GM18868 (cell line): Measurements from ENCODE around the gene BUD23.
"Not testable (repeated sequence)": the region's sequence is repeated elsewhere in the genome, so short reads cannot be mapped to it uniquely, and the experiment has no call there.

Experiments
- ATAC-seq: cut with Tn5 transposase; IDR thresholded peaks from one replicate; pipeline ENCODE4 v1.9.1; 2021; ENCODE audit warnings: mild to moderate bottlenecking, moderate library complexity; ENCODE audit not compliant: unreplicated experiment

Gene BUD23

DNA sequence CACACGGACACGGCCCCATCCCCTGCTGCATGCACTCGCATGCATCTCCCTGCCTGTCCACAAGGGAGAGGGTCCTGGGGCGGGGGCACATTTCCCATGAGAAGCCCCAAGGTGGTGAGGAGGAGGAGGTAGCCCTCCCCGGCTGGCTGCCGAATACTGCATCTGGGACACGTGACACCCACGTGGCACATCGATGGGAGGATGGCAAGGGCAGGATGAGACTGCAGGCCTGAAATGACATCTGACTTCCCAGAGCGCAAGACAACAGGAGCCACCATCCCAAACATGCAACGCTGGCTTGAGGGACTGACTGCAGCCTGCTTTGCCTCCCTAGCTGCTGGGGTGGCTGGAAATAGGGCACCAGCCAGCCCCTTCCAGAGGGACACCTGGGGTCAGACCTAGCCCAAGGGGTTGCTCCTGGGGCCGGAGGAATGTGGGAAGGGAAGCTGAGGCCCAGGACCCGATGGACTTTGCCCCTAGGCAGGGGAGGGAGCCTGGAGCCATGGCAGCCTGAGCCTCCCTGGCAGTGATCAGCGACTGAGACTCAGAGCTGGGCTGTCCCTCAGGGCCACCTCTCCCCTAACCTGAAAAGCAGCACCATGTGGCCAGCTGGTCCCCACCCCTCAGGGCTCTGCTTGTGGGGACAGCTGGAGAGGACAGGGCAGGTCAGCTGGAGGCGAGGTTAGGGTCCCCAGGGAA lies 16.1 kb downstream of the BUD23 start:
- no peak for ATAC-seq

DNA sequence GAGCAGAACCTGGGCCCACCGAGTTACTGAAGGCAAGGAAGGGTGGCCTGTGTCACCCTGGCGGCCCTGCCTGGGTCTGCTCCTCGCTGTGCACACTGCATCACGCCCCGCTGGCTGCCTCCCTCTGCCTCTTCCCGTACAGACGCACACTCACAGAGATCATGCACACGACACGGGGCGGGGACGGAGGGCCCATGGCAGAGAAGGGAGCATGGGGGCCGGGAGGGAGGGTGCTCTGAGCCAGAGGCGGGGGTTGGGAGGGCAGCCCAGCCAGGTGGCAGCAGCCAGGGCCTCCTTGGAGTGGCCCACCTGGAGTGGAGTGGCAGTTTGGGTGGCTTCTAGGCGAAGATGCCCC lies 16.6 kb downstream of the BUD23 start:
- no peak for ATAC-seq

DNA sequence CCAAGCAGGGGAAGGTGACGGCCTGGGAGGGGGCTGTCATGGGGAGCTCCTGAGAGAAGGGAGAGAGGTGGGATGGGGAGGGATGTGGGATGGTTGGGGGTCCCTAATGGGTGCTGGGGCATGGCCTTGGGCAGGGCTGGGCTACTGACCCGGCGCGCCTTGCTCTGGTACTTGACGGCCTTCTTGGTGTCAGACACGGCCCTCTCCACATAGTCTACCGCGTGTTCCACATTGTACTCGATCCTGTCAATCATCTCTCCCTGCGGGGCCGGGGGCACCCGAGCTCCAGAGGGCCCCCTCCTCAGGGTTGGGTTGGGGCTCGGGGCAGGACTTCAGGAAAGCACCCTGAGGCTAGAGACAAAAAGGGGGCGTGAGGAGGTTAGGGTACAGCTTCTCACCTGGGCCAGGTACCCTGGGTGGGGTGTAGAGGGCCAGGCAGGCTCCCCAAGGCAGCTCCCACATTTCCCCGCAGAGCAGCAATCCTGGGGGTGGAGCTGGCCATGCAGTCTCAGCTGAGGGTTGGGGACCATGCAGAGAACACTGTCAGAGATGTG lies 17.3 kb downstream of the BUD23 start:
- ATAC-seq = no peak

DNA sequence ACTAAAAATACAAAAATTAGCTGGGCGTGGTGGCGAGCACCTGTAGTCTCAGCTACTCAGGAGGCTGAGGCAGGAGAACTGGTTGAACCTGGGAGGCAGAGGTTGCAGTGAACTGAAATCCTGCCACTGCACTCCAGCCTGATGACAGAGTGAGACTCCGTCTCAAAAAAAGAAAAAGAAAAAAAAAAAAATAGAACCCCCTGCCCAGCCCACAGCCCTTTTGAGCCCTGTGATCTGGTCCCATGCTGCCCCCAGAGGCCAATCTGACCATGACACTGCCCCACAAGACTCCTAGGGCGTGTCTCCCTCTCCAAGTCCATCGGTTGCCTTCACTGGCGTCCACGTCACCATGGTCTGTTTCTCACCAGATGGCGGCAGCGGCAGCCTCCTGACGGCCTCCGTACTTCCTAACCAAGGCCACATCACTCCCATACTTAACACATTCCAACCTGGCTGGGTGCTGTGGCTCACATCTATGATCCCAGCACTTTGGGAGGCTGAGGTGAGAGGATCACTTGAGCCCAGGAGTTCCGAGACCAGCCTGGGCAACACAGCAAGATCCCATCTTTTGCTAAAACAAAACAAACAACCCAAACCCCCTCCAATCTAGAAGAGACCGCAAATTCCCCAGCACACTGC lies 18.1 kb downstream of the BUD23 start:
- ATAC-seq = no peak

DNA sequence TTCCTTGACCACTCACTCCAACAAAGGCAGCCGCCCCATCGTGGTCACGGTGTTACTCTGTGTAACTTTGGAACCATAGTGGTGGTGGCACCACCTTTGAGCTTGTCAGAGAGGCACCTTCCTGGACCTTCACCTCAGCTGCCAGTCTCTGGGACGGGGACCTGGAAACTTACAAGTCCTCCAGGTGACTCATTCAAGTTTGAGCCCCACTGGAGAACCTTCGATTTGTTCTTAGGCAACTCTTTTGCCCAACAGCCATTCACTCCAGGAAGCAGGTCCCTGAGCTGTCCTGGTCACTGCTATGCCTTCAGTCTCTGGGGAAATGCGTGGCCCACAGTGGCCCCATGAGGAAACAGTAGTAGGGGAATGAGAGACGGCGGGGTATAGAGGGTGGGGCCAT lies 18.8 kb downstream of the BUD23 start:
- no peak for ATAC-seq

DNA sequence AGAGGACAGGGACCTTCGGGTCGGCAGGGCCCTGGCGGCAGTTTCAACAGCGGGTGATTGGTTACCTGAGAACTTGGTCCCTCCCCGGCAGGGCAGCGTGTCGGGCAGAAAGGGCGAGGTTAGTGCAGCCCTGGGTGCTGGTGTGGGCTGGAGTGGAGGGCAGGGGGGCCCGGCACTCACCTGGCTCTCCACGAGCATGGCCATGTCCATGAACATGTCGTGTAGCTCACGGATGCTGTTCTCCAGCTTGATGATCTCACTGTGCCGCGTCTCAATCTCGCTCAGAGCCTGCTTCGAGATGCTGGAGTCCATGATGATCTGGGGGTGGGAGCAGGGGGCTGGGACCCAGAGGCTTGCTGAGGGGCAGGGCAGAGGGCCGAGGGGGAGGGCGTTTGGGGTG lies 19.3 kb downstream of the BUD23 start:
- no peak for ATAC-seq

DNA sequence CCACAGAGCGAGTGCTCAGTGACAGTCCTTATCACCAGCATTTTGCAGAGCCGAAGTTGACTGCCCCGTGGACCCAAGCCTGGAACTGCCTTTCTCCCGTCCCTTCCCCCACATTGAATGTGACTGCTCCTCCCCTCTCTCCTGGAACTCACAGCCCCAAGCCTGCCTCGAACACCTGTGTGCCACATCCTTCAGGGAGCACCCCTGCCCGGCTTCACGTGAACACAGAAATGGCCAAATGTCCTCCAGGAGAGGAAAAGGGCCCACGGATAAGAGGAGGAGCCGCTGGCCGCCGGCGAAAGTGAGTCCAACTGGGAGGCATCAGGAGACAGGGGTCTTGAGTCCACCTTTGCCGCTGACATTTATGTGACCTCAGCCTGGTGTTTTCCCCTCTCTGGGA lies 19.8 kb downstream of the BUD23 start:
- ATAC-seq = no peak

DNA sequence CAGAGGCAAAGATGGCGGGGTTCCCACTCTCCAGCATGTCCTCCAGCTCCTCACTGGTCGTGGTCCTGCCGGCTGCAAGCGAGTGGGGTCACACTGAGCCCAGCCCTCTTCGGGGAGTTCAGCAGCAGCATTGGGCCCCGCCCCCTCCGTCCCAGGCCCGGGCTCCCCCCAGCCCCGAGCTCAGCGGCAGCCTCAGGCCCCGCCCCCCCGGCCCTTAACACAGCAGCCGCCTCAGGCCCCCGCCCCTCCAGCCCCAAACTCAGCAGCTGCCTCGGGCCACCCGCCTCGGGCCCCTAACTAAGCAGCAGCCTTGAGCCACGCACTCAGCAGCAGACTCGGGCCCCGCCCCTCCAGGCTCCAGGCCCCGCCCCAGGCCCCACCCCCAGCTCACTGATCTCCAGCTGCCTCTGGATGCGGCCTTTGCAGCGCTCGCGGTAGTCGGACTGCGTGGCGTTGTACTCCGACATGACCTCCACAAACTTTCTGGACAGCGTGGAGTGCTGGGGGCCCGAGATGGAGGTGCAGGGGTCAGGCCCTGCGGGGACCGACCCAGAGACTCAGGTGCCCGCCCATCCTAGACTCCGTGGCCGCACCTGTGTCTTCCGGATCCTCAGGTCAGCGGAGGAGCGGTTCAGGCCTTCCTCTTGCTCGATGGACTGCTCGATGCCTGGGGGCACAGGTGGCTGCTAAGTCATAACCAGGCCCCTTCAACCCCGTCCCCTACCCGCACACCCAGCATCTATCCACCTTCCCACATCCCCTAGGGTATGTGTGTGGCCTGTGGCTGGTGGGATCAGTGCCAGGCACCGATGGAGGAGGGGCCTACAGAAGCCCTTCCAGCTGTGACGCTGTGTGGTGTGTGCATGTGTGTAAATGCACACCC lies 20.6 kb downstream of the BUD23 start:
- ATAC-seq = no peak

DNA sequence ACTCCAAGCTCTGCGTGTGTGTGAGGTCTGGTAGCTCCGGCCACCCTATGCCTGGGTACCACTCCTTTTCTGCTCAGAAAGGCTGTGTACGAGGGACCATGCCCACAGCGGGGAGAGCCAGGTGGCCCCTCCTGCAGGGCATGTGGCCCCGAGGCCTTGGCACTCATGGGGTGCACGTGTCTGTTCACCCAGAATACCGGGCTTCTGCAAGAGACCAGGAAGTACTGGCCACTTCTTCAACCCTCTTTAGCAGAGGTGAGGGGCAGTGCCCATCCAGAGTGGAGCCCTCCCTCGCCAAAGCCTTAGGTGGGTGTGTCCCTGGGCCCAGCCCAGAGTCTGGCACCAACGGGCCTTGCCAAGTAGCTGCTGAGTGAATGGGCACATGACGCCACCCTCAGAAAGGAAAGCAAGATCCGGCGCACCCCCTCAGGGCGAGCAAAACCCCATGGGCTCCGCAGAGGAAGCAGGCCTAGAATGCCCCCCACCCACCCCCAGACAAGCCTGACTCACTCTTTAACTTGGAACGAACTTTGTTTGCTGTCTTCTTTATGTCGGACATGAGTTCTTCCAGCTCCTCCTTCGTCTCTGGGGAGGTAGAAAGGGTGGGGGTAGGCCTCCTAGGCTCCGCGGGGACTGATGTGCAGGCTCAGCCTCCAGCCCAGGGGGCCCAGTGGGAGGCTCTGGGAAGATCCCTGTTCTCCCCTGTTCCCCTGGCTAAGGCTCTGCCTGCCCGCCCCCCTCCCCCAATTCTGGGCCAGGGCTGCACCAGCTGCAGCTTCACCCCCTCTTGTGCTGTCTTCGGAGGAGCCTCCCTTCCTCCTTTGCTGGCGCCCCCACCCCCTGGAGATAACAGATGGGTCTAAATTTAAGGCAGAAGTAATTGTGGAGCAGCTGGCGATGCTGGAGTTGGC lies 21.5 kb downstream of the BUD23 start:
- ATAC-seq = no peak

DNA sequence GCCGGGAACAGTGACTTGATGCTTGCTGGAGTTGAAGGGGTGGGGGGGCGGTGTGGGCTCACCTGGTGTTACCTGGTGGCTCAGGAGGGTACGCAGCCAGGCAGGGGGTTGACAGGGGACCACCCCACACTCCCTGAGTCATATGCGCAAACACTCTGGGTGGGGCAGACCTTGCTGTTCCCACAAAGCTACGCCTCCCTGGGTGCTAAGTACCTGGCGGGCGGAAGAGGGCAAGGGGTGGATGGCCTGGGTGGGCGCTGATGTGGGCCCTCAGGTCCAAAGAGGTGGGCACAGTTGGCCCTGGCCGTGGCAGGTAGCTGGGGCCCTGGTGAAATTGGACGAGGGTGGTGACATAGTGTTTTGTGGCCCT lies 22.1 kb downstream of the BUD23 start:
- ATAC-seq = no peak

DNA sequence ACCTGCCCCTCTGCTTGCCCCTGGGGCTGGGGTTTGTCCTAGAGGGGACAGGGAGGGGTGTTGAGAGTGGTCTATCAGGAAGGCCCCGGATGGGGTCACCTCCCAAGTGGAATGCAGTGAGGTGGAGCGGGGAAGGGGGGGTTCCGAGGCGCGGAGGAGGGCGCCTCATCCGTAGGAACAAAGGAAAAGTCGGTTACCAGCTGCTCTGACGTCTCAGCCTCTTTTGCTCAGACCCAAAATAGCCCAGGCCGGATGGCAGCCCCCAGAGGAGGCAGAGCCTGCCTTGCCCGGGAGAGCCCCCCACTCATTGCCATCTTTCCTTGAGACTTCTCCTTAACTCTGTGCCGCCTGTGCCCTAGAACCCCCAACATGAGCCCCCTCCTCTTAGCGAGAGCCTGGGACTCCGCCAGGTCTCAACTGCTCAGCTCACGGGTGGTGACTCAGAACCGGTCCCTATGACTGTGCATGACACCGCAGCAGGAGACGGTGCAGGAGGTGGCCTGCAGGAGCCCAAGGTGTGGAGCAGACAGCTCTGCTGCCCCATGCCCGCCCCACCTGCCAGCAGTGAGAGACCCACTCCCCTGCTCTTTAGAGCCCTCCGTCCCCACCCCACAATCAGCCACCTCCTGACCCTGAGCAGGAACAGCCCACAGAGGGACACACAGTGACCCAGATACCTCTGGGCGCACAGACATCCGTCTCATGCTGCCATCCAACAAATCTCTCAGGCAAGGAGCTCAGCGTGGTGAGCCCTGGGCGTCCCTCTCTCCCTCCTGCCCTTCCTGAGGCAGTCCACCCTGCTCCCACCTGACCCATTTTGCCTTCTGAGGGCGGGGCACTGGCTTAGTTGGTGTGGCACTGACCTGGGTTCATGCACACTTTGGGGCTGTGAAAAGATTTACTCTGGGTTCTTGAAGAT lies 23.0 kb downstream of the BUD23 start:
- no peak for ATAC-seq

DNA sequence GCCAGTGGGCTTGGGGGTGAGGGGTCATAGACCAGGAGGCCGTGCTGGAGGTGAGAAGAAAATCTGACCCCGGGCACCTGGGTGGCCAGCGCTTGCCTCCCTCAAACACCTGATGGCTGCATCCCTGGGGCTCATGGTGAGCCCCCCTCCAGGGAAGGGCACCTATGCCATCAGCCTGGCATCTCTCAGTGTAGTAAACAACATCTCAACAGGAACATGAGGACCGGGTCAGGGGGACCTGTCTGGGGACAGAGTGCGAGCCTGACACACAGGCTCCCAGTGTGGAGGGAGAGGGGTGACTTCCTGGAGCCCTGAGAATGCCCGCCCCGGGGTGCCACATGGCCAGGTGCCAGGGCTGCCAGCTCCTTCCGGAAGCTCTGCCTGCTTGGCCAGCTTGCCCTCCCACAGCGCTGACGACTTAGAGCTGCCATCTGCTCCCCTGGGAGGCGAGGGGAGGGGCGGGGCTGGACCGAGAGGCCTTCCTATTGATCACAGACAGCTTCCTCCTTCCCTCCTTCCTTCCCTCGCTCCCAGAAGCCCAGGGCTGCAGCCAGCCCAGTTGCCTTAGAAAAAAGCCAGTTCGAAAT lies 23.7 kb downstream of the BUD23 start:
- ATAC-seq = no peak

DNA sequence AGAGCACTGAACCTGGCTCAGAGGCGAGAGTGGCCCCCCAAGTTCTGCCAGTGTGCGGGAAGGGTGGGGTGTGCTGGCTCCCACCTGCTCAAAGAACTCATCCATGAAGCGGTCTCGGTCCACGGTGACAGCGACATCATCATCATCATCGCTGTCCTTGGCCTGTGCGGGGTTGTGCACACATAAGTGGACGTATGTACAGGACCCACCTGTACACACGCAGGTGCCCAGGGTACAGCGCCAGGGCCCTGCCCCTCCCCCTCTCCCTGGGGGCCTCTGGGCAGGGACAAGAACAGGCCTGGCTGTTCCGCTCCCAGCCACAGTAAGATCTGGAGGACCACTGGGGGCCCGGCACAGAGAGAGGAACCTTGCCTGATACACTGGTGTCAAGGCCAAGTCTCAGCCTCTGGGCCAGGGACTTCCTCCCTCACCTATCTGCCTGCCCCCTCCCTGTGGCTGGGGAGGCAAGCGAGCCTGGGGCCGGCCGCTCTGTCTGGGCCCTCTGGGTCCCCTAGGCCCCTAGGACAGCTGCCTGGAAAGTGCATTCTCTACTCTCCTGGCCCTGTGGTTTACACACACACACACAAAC lies 25.7 kb downstream of the BUD23 start:
- no peak for ATAC-seq

DNA sequence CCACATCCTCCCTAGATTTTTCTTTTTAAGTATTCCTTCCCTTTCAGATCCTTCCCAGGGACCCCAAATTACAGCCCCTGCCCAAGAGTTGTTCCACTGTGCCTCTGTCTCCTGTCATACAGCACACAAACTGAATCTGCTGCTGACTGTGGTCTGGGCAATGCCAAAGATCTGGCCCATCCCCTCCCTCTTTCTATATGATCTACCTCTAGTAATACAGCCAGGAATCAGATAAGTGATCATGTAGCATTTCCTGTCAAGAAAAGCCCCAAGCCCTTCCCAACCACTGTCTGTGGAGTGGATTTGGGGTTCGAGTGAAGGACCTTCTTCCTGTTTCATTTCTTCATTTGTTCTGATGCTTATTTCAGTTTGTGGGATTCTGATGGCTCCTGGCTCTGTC lies 29.4 kb downstream of the BUD23 start:
- no peak for ATAC-seq

DNA sequence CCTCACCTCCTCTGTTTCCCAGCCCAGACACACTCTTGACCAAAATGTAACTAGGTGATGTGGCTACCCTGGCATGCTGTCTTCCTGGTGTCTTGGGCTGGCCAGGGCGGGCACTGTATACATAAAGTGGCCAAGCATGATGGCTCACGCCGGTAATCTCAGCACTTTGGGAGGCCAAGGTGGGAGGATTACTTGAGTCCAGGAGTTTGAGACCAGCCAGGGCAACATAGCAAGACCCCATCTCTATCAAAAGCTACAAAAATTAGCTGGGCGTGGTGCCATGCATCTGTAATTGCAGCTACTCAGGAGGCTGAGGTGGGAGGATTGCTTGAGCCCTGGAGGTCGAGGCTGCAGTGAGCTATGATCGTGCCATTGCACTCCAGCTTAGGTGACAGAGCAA lies 29.9 kb downstream of the BUD23 start:
- ATAC-seq = not testable (repeated sequence)

DNA sequence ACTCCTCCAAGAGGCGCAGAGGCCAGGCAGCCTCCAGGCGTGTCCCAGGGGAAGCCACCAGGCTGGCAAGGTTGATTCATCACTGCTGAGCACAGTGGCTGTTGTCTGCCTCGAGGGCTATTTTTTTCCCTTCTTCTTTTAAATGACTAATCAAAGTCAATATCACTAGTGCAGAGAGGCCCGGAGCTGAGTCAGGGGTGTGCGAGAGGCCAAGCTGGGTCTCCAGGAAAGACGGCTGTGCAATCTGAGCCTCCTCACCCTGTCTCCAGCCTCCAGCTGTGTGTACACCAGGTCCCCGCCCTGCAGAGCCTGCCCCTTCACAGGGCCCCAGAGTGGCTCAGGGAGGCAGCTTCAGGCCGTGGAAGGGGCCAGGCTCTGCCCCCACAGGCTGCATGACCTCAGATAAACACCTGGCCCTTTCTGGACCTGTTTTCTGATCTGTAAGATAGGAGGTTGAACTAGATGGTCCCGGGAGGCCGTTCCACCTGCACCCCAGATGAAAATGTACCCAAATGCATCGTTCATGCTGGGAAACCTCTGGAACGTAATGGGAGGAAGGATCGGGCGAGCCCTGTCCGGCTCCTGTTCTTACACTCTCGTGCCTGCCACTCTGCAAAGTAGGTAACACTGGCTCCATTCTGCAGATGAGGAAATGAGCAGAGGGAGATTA lies 32.4 kb downstream of the BUD23 start:
- ATAC-seq = peak; percentile 57

DNA sequence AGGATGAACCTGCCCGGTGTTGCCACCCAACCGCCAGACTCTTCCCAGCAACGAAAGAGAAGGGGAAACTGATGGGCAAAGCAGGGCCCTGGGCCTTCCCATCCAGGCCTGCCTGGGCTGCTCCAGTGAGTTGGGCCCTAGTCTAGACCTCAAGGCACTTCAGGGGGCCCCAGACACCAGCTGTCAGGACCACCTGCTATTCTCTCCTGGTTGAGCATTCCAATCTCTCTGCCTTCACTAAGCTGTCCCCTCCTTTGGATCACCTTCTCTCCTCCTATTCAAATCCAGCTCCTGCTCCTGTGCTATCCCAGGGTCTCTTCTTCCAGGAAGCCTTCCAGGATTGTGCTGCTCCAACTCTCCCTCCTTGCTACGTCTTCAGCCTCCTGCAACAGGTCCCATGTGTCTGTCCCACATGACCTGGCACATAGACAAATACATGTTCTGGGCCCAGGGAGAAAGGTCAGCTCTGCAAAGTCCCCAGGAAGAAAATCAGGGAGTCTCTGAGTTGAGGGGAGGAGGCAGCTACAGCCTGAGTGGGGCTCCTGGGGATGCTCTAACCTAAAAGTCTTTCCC lies 33.0 kb downstream of the BUD23 start:
- no peak for ATAC-seq
